A673 (cell line): ENCODE results near the gene RBBP8. TPM values are rescaled to one million over a fixed set of nuclear protein-coding genes. Genes with fewer than 3 reads are reported as not detected.

Experiments
- BruUV-seq: library from RNA; stranded (reverse); fragments of 400-500 nt; replicated peaks from 2 replicates; lab custom pipeline; 2021; lab: Mats Ljungman, UMichigan
- CTCF ChIA-PET: fragments of 300-600 bp; sonication (Branson Sonifier 250); formaldehyde crosslinking; loops from one replicate; lab custom pipeline; 2022; ENCODE audit warnings: antibody characterized with exemption; lab: Charles Lee
- POLR2A ChIA-PET: fragments of 300-600 bp; sonication (Branson Sonifier 250); formaldehyde crosslinking; loops from one replicate; lab custom pipeline; 2022; ENCODE audit warnings: antibody characterized with exemption; ENCODE audit not compliant: low non-redundant PET; lab: Charles Lee
- DNase-seq: peaks from one replicate; pipeline ENCODE4 v3.0.0-alpha.2; 2015; ENCODE audit warnings: low spot score
- H3K27ac ChIP-seq: fragments of 200-600 bp; sonication (generic); 2 replicates; pipeline ENCODE4 v1.5.1; 2016; ENCODE audit warnings: mixed run types, low read depth, mild to moderate bottlenecking, mixed read lengths, antibody characterized with exemption, low read length; ENCODE audit not compliant: poor library complexity, severe bottlenecking
- H3K27me3 ChIP-seq: fragments of 200-600 bp; sonication (generic); replicated peaks from 2 replicates; pipeline ENCODE4 v1.6.1; 2017; ENCODE audit warnings: mixed run types, low read depth, mild to moderate bottlenecking, mixed read lengths, antibody characterized with exemption, low read length; ENCODE audit not compliant: insufficient read depth, poor library complexity
- H3K36me3 ChIP-seq: fragments of 200-600 bp; sonication (generic); 2 replicates; pipeline ENCODE4 v1.6.1; 2016; ENCODE audit warnings: mixed run types, mild to moderate bottlenecking, mixed read lengths, antibody characterized with exemption, low read length; ENCODE audit not compliant: insufficient read depth, poor library complexity, severe bottlenecking
- H3K4me1 ChIP-seq: fragments of 200-600 bp; sonication (generic); 2 replicates; pipeline ENCODE4 v1.6.1; 2017; ENCODE audit warnings: mixed run types, mild to moderate bottlenecking, mixed read lengths, antibody characterized with exemption, low read length; ENCODE audit not compliant: insufficient read depth, poor library complexity, severe bottlenecking
- H3K4me3 ChIP-seq: fragments of 200-600 bp; sonication (generic); 2 replicates; pipeline ENCODE4 v1.5.1; 2016; ENCODE audit warnings: low read depth, mixed run types, mild to moderate bottlenecking, mixed read lengths, low read length; ENCODE audit not compliant: poor library complexity, severe bottlenecking
- H3K9me3 ChIP-seq: fragments of 200-600 bp; sonication (generic); 2 replicates; pipeline ENCODE4 v1.6.1; 2016; ENCODE audit warnings: mixed run types, low read depth, mild to moderate bottlenecking, mixed read lengths, antibody characterized with exemption, low read length; ENCODE audit not compliant: poor library complexity, severe bottlenecking
- CTCF ChIP-seq: fragments of 300-800, 200-600 bp; sonication (generic); conservative IDR thresholded peaks from 2 replicates; pipeline ENCODE4 v1.5.1; 2017; ENCODE audit warnings: low read depth, mild to moderate bottlenecking, antibody characterized with exemption, low read length, moderate library complexity, mixed read lengths
- EZH2 ChIP-seq: fragments of 200-600 bp; sonication (generic); IDR thresholded peaks from 2 replicates; pipeline ENCODE4 v1.6.1; 2017; ENCODE audit warnings: borderline replicate concordance, low read depth, mild to moderate bottlenecking, mixed read lengths, antibody characterized with exemption, low read length; ENCODE audit not compliant: poor library complexity, severe bottlenecking
- intact Hi-C: fragments of 100-400 bp; cut with micrococcal nuclease; formaldehyde crosslinking; loops from one replicate; pipeline ENCODE4 v1.10.0; 2022; ENCODE audit not compliant: unreplicated experiment
- total RNA-seq: library from RNA; stranded (reverse); gene quantifications from 2 replicates; pipeline ENCODE4 v1.2.3, GENCODE V29; 2021

RBBP8 gene
- total RNA-seq, 1 experiment from 2014 or later, result 88.2 TPM

GRCh38 chr18:22980394-22980793 is 47.3 kb downstream of the RBBP8 start:
- intact Hi-C loops, result no loop called here
- ChIA-PET POLR2A (no interaction called here), CTCF (interaction anchor here (0.7 kb wide), 2 partner anchors 13 to 181 kb away, joined by 3 to 5 read pairs; no protein-coding TSS in a partner anchor)
- H3K9me3 ChIP-seq, result no peaks in the 10 kb centered on the region
- TF ChIP-seq EZH2, result no peak
- no peak for TF ChIP-seq CTCF
- H3K4me1 ChIP-seq, result peaks cover 16% of the 10 kb centered on the region
- no peaks in the 10 kb centered on the region for H3K27me3 ChIP-seq
- DNase-seq, result no peak
- H3K4me3 ChIP-seq, result no peak overlapping the region
- BruUV-seq, result no TSS peak
- no peak overlapping the region for H3K27ac ChIP-seq
- H3K36me3 ChIP-seq, result peaks cover 15% of the 10 kb centered on the region

GRCh38 chr18:22981274-22982133 is 48.4 kb downstream of the RBBP8 start:
- no TSS peak for BruUV-seq
- peaks cover 16% of the 10 kb centered on the region for H3K36me3 ChIP-seq
- POLR2A ChIA-PET, result no interaction called here
- H3K4me1 ChIP-seq, result peaks cover 16% of the 10 kb centered on the region
- DNase-seq, result no peak
- no peak overlapping the region for H3K27ac ChIP-seq
- intact Hi-C loops, result loop anchor here (2.0 kb wide), 1 partner anchor 169 kb away; no protein-coding TSS in a partner anchor
- H3K4me3 ChIP-seq, result no peak overlapping the region
- no peaks in the 10 kb centered on the region for H3K27me3 ChIP-seq
- TF ChIP-seq CTCF, result no peak
- TF ChIP-seq EZH2, result no peak
- CTCF ChIA-PET, result interaction anchor here (0.7 kb wide), 1 partner anchor 14 kb away, joined by 5 read pairs; no protein-coding TSS in a partner anchor
- H3K9me3 ChIP-seq, result no peaks in the 10 kb centered on the region

GRCh38 chr18:22983175-22983574 is 50.0 kb downstream of the RBBP8 start:
- peaks cover 25% of the 10 kb centered on the region for H3K36me3 ChIP-seq
- TF ChIP-seq EZH2 (no peak), CTCF (peak; percentile 63)
- ChIA-PET CTCF (interaction anchor here (0.6 to 2.2 kb wide), 8 partner anchors 29 to 1000 kb away, joined by 3 to 17 read pairs (median 4); partner anchors contain the start of gene RBBP8), POLR2A (no interaction called here)
- peaks cover 6% of the 10 kb centered on the region for H3K4me1 ChIP-seq
- DNase-seq, result peak; percentile 52
- intact Hi-C loops, result loop anchor here (2.0 kb wide), 1 partner anchor 170 kb away; no protein-coding TSS in a partner anchor
- H3K9me3 ChIP-seq, result no peaks in the 10 kb centered on the region
- no peak overlapping the region for H3K27ac ChIP-seq
- no peaks in the 10 kb centered on the region for H3K27me3 ChIP-seq
- BruUV-seq, result no TSS peak
- H3K4me3 ChIP-seq, result no peak overlapping the region
